Fibroblast of the aortic adventitia (primary cell): ENCODE measurements around the gene SLC9A9. TPM values are rescaled to one million over a fixed set of nuclear protein-coding genes. Genes with fewer than 3 reads are reported as not detected.

Experiments
- DNase-seq: peaks from one replicate; pipeline ENCODE4 v3.0.0-alpha.2; 2010; ENCODE audit warnings: low read depth
- H3K4me3 ChIP-seq: 2 replicates; pipeline ENCODE4 v1.5.1; 2011; ENCODE audit warnings: low read depth, mild to moderate bottlenecking, control low read depth, low read length, moderate library complexity
- total RNA-seq: library from RNA; depleted of rRNA; stranded (reverse); fragments of >200 nt; gene quantifications from 2 replicates; pipeline ENCODE4 v1.2.3, GENCODE V29; 2012; ENCODE audit warnings: low replicate concordance
- TF ChIP-seq, protein P1 (sequence below): IDR thresholded peaks from 2 replicates; pipeline ENCODE4 v1.5.1; 2011; ENCODE audit warnings: mild to moderate bottlenecking, low read length, control low read depth, inconsistent platforms; ENCODE audit not compliant: insufficient read depth

Gene SLC9A9
- total RNA-seq, 1 donor = 23.8 TPM

- DNase-seq = no peak
- no peak overlapping the region for H3K4me3 ChIP-seq
- TF ChIP-seq, protein P1, sequence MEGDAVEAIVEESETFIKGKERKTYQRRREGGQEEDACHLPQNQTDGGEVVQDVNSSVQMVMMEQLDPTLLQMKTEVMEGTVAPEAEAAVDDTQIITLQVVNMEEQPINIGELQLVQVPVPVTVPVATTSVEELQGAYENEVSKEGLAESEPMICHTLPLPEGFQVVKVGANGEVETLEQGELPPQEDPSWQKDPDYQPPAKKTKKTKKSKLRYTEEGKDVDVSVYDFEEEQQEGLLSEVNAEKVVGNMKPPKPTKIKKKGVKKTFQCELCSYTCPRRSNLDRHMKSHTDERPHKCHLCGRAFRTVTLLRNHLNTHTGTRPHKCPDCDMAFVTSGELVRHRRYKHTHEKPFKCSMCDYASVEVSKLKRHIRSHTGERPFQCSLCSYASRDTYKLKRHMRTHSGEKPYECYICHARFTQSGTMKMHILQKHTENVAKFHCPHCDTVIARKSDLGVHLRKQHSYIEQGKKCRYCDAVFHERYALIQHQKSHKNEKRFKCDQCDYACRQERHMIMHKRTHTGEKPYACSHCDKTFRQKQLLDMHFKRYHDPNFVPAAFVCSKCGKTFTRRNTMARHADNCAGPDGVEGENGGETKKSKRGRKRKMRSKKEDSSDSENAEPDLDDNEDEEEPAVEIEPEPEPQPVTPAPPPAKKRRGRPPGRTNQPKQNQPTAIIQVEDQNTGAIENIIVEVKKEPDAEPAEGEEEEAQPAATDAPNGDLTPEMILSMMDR = peak; percentile 22
These were observed 199.6 kb downstream of the SLC9A9 start for GRCh38 chr3:143648708-143649107.

- H3K4me3 ChIP-seq = no peak overlapping the region
- TF ChIP-seq, protein P1 = no peak
- no peak for DNase-seq
These were observed 200.1 kb downstream of the SLC9A9 start for GRCh38 chr3:143648218-143648617.

GRCh38 chr3:143644370-143645089, 203.7 kb downstream of the SLC9A9 start:
- TF ChIP-seq, protein P1 = peak; percentile 69
- H3K4me3 ChIP-seq = no peak overlapping the region
- peak; percentile 87 for DNase-seq

DNA sequence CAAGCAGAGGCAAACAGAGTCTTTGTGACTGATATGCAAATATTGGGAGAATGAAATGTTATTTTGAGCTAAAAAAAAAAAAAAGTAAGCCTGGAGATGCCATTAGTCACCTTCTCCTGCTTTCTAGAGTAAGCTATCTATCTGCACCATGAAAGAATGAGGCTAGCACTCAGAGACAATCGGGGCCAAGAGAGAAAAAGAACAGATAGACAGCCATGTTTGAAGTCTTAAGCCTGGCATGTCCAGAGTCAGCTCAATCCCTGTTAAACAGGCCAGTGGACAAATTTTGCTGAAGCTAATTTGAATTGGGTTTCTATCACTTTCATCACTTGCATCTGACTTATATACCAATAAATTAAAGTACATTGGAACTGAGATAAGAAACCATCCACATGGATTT, 204.4 kb downstream of the SLC9A9 start:
- TF ChIP-seq, protein P1 = no peak
- DNase-seq = no peak
- no peak overlapping the region for H3K4me3 ChIP-seq

GRCh38 chr3:143640774-143641173, 207.5 kb downstream of the SLC9A9 start:
- TF ChIP-seq, protein P1 = no peak
- H3K4me3 ChIP-seq = no peak overlapping the region
- no peak for DNase-seq

DNA sequence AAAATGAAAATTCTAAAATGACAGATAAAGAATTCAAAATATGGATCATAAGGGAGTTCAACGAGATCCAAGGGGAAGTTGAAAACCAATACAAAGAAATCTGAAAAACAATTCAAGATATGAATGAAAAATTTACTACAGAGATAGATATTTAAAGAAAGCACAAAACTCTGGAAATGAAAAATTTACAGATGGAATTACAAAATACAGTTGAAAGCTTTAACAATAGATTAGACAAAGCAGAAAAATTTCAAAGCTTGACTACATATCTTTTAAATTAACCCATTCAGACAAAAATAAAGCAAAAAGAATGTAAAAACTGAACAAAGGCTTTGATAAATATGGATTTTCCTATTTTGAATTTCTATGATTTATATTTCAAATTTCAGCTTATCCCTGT, 211.1 kb downstream of the SLC9A9 start:
- TF ChIP-seq, protein P1 = no peak
- H3K4me3 ChIP-seq = no peak overlapping the region
- DNase-seq = no peak

DNA sequence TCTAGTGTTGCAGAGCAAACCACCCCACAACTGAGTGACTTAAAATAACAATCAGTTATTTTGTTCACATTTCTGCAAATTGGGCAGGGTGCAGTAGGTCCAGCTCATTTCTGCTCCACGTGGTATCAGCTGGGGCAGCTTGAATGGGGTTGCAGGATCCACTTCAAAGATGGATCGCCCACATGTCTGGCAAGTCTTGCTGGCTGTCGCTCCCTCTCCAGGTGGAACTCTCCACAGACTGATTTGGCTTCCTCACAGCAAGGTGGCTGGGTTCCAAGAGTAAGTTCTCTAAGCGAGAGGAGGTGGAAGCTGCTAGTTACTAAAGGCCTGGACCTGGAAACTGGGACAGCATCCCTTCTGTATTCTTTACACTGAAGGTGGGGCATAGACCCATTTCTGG, 213.3 kb downstream of the SLC9A9 start:
- no peak for DNase-seq
- TF ChIP-seq, protein P1 = no peak

More for the DNA sequence above, 213.3 kb downstream of the SLC9A9 start:
- no peak overlapping the region for H3K4me3 ChIP-seq
